Right hindlimb (tissue), 1 donor: ENCODE results near the gene DEXI.

Experiments used
- DNase-seq: peaks from one replicate; pipeline ENCODE4 v3.0.0-alpha.2; 2018

DEXI gene

GRCh38 chr16:10942352-10943063 lies at the start of gene DEXI:
Gene DEXI (minus strand): TSS chr16:10942468. CDS start chr16:10942005, 463 bp downstream.
- DNase-seq: peak; percentile 95

DNA sequence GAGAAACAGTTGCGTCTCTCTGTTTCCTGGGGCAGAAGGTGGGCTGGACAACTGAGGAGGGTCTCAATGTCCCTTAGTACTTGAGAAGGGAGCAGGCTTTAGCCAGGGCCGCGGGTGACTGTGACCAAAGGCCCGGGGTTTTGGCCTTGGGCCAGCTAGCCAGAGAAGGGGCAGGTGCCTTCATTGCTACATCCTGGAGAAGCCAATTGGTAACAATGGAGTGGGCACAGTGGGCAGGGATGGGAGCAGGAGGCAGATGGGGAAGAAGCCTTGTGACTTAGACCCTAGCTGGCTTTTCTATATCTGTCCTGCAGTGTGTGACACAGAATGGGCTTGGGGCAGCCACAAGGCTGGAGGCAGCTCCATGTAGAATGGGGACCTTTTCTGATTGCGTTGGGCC lies 48.1 kb upstream of the DEXI start:
- DNase-seq: no peak

DNA sequence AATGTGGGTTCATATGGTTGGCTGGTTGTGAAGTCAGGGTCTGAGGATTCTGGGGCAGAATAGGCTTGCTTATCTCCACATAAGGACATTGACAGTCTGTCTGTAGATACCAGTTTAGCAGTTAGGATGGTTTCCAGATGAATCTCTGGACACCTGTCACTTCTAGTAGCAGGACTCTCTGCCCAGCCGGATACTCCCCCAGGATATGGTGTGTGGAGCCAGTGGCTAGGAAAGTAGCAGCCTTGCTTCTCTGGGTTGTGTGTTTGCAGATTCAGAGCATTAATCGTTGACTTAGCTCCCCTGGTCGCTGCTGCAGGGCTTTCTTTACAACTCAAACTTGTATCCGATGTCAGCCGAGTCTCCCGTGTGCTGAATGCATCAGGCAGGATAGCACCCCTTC lies 47.3 kb upstream of the DEXI start:
- DNase-seq: no peak

DNA sequence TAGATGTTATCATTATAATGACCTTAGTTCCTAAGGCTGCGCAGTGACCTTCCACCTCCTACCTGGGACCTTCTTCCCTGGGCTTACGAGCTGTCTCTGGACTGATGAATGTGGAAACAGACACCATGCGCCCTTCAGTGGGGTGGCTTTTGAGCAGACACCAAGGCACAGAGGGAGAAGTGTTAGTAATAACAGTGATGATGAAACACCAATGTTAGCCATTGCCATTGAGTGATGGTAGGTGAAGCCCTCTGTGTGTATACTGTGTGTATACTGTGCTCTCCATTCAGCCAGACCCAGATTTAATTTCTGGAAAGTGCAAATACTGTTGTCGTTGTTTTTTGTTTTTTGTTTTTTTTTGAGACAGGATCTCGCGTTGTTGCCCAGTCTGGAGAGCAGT lies 46.6 kb upstream of the DEXI start:
- DNase-seq: no peak

GRCh38 chr16:10988164-10988803 lies 46.0 kb upstream of the DEXI start:
- DNase-seq: no peak

GRCh38 chr16:10987361-10988163 lies 45.3 kb upstream of the DEXI start:
- no peak for DNase-seq

DNA sequence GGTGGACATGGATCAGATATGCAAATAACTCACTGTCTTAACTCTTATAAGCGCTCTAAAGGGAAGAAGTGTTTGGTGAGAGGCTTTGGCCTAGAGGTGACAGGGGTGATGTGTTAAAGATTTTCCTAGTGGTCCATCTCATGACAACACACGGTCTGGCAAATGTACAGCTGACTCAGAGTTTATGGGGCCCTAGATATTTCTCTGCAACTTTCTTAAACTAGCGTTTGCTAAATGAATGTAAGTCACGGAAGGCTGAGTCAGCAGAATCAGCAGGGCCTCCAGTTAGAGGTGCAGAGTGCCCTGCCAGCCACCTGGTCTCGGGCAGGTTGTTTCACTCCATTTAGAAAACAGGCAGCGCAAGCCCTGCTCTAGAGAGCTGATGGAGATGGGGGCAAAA lies 42.2 kb upstream of the DEXI start:
- no peak for DNase-seq

- DNase-seq: no peak
These were observed 40.9 kb upstream of the DEXI start for GRCh38 chr16:10983159-10983558.

DNA sequence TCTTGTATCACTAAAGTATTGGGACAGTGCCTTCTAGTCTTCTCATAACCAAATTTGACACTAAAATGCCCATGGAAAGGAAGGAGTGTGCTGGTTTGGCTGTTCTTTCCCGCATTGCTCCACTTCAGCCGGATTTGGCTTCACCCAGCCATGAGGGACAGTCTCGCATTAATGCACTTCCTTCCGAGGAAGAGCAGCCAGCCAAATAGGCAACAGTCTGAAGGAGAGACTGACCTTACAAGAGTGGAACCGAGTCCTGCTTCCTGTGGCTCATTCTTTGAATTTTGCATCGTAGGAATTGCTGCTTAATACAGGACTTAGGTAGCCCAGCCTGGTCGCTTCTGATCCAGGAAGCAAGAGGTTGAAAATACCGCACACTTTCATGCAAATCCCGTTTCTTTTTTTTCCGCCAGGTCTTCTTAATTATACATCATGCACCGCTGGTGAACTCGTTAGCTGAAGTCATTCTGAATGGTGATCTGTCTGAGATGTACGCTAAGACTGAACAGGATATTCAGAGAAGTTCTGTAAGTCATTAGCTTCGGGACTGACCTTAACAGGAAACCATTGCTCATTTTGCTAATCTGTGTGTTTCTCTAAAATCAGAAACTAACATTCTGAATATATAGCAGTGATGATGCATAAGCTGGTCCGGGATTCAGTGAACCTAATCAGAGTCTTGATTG lies 40.3 kb upstream of the DEXI start:
- DNase-seq: peak; percentile 79

- peak; percentile 43 for DNase-seq
These were observed 39.5 kb upstream of the DEXI start for GRCh38 chr16:10981697-10982216.

GRCh38 chr16:10980813-10981212 lies 38.5 kb upstream of the DEXI start:
- peak; percentile 42 for DNase-seq

DNA sequence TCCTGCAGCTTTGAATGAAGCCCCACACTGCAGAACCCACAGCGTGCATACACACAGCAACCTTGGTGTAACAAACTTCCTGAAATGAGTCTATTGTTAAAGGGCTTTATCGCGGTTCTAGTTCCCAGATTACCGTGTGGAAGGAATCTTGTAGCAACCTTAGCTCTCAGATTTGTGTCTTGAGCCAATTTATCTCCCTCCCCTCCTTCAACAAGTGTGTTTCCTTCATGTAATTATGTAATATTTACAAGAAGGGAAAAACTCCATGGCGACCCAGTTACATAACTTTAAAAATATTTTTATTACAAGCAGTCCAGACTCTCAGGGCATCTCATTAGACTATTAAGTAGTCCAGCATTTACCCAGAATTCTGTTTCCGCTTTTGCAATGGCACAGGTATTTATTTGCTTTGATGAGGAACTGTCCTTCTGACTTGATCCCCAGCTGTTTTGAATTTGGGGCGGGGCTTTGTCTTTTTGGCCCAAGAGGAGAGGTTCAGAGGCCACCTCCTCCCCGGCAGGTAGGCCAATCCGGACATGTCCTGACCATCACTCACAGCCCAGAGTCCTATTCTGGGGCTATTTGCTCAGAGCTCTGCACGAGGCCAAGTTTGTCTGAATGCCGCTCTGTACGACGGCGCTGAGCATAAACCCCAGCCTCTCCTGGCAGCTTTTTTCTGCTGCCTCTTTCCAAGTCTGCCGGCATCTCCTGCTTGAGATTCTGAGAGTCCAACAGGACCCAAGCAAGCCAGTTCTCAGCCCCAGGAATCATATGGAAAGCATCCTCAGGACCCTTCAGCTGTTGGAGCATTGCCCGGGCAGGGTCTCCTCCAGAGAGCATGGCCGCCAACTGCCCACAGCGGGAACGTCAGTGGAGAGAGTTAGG lies 37.7 kb upstream of the DEXI start:
- peak; percentile 85 for DNase-seq

- DNase-seq: no peak
These were observed 36.7 kb upstream of the DEXI start for GRCh38 chr16:10978871-10979446.

DNA sequence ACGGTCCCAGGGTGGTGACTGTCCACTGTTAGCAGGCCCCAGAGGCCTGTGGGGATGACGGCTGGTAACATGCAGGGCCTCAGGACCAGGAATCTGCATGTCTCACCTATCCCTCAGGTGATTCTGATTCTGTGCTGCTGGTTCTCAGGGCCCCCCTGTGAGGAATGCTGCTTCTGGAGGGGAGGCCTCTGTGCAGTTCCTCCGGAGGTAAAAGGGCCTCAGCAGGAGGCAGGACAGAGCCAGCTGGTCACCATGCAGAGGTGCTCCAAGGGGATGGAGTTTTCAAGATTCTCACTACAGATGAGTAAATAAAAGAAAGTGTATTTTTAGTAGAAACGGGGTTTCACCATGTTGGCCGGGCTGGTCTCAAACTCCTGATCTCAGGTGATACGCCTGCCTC lies 35.9 kb upstream of the DEXI start:
- no peak for DNase-seq

DNA sequence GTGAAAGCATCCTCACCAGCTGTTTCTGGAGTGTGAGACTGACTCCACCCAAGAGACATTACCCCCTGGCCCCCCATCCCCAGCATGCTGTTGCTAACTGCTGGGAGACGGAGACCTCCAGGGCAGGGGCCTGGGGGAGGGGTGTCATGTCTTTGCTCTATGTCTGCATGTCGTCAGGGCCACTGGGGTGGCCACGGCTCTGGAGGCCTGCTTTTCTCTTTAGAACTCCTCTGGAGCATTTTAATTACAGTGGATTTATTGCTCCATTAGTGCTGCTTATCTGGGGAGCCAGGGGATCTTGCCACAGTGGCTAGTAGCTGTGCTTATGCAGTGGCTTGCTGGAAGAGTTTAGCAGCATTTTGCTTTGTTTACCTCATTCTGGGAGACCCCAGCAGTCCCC lies 34.4 kb upstream of the DEXI start:
- DNase-seq: no peak

- DNase-seq: no peak
These were observed 30.7 kb upstream of the DEXI start for GRCh38 chr16:10972819-10973464.

DNA sequence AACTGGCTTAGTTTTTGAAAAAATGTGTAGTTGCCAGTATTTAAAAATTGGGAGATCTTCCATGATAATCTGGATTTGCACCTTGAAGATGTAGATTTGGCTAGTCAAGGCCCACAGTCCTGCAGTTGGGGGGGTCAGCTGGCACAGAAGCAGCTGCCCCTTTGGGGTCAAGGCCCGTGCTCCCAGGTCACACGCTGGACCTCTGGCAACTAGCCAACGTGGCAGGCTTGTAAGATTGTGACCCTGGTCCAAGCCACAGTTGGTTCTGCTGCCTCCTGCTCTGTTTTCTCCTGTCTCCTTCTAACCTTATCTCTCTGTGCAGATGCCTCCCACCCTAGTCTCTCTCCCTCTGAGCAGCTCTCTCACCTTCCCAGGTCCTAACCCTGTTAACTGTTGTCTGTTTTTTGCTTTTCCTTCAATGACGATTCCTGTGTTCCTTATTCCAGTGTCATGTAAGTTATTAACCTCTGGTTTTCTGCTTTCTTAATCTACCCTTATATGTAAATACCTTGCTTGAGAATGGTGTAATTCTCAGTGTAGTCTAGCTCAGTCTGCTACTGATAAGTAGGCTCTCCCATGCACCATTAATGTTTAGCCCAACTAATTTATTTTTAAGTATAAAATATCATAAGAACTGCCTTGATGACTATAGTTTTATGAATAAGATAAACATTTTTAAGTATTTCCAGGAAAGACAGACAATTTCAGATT lies 30.0 kb upstream of the DEXI start:
- DNase-seq: no peak

DNA sequence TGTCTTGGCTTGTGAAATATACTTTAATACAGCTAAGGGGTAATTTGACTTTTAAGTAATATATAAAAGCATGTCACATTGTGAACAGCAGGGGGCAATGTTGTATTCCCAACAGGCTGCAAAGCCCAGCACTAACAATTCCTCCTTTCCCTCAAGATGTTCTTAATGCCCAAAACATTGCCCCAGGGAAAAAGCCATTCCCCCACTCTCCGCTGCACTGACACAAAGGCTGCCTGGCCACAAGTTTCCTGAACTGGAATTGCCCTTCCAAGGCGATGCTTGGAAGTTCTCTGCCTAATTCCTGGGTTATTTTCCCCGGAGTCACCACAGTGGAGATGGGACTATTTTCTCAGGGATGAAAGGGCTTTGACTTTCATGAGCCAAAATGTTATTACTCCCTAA lies 29.3 kb upstream of the DEXI start:
- DNase-seq: peak; percentile 69

DNA sequence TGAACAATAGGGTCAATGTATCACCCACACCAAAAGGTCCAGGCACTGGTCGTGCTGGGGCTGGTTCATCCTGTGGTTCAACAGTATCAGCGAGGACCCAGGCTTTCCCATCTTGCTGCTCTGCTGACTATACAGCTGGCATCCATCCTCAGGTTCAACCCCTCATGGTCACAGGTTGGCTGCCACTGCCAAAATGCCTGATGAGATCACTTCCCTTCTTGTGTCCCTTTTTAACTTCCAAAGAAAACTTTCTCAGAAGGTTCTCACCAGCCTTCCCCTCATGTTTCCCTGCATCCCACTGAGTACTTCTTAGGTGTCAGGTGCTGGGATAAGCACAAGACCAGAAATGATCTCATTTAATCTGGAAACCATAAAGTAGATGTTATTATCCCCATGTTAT lies 27.8 kb upstream of the DEXI start:
- no peak for DNase-seq

GRCh38 chr16:10969615-10970014 lies 27.3 kb upstream of the DEXI start:
- DNase-seq: no peak
